CD4-positive, alpha-beta T cell treated with Interleukin-4 for 1 hour (primary cell): ENCODE results near the gene UQCRH.

ENCODE experiments used
- DNase-seq, 2 donors: peaks; one replicate each; pipeline ENCODE4 v3.0.0-alpha.2; 2020 to 2022

Gene UQCRH

GRCh38 chr1:46303038-46303871, at the start of gene UQCRH, which contains the start of gene LRRC41:
Gene UQCRH, plus strand, starts transcription at chr1:46303698. Its CDS starts 69 bp downstream, at chr1:46303767.
Gene LRRC41, minus strand, starts transcription at chr1:46303616. Its CDS starts 294 bp downstream, at chr1:46303322.
- DNase-seq: peak; percentile 93 to 96

DNA sequence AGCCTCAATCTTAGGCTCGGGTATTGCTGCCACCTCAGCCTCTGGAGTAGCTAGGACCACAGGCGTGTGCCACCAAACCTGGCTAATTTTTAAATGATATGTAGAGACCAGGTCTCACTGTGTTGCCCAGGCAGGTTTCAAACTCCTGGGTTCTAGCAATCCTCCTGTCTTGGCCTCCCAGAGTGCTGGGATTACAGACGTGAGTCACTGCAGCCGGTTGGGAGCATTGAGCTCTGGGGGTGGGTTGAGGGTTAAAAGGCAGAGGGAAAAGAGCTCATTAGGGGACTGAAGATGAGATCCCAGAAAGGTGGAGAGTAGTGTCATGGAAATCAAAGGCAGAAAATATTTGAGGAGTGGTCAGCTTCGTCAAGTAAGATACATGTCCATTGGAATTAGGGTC, 48.8 kb upstream of the UQCRH start:
- DNase-seq: no peak

DNA sequence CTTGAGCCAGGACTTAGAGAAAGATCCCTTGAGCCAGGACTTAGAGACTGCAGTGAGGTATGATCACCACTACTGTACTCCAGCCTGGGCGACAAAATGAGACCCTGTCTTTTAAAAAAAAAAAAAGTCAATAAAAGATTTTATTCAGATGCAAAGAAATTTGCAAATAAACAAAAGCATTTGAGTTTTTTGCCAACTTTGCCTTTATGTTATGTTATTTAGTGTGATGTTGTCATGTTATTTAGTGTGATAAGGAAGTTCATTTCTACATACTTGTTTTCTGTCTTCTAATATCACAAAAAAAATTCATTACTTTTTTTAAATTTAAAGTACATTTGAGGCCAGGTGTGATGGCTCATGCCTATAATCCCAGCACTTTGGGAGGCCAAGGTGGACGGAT, 47.0 kb upstream of the UQCRH start:
- DNase-seq: no peak

- DNase-seq: no peak
These were observed 41.0 kb upstream of the UQCRH start for GRCh38 chr1:46262508-46262907.

DNA sequence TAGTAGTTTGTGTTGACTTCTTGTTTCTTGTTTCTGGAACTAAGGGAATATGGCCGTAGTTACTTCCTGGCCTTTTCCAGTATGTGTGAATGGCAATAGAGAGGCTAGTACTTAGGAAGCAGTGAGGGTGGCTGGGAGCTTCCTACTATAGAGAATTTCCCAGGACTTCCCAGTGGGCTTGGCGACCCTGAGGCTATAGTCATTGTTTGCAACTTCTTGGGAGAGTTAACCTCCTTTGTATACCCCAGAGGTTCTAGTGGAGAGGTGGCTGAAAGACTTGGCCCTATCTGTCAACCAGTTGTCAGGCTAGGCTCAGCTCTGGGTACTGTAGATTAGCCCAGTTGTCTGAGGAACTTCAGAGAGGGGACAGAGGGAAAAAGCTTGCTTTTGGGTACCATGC, 40.4 kb upstream of the UQCRH start:
- no peak for DNase-seq

DNA sequence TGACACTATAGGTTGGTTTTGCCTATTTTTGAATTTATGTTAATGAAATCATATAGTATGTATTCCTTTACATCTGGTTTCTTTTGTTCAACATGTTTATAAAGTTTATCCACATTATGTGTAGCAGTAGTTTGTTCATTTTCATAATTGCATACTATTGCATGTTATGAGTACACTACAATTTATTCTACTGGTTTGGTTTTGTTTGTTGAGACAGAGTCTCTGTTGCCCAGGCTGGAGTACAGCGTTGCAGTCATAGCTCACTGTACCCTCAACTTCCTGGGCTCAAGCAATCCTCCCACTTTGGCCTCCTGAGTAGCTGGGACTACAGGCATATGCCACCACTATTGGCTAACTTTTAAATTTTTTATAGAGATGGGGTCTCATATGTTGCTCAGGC, 34.9 kb upstream of the UQCRH start:
- no peak for DNase-seq

GRCh38 chr1:46274225-46275029, 29.1 kb upstream of the UQCRH start:
- DNase-seq: no peak

DNA sequence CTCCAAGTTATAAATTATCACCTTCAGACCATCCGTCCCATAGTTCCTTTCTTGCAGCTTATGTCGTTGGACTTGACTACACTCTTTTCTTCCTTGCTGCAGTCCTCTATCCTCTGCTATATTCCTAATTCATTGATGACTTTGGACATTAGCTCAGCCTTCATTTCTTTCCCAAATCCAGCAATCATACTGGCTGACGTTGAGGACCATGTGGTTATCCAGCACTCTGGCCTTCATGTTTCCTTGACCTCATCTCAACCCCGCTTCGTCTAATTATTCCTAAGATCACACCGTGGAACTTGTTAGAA, 28.5 kb upstream of the UQCRH start:
- DNase-seq: no peak

DNA sequence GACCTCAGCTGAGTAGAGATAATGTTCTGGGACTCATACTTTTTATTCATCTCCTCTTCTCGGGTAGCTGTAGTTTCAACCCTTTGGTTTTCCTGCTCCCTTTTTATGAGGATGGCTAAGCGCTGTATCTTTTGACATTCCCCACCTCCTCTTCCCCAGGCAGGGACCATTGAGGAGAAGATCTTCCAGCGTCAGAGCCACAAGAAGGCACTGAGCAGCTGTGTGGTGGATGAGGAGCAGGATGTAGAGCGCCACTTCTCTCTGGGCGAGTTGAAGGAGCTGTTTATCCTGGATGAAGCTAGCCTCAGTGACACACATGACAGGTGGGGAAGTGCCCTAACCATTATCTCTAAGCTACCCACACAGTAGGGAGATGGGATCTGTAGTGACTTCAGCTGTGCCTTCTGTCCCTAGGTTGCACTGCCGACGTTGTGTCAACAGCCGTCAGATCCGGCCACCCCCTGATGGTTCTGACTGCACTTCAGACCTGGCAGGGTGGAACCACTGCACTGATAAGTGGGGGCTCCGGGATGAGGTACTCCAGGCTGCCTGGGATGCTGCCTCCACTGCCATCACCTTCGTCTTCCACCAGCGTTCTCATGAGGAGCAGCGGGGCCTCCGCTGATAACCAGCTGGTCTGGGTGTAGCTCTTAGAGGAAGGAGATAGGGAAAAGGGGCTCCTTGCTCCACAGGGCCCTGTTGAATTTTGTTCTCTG, 25.7 kb upstream of the UQCRH start:
- DNase-seq: no peak

DNA sequence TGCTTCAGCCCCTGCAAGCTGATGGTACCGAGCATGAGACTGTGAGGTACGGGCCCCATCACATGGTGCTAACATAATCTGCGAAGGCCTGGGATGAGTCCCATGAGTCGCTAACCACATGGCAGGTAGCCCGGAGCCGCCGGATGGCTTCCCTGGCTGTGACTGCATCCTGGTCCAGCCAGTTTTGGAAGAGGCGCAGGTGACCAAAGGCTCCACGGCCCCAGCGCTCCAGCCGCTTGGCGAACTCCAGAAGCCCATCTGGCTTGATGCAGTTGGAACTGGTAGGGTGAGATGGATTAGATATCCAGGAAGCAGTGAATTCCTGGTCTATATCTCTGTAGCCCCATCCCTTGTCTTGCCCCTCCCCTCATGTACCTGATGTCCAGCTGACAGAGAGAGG, 24.7 kb upstream of the UQCRH start:
- DNase-seq: no peak

DNA sequence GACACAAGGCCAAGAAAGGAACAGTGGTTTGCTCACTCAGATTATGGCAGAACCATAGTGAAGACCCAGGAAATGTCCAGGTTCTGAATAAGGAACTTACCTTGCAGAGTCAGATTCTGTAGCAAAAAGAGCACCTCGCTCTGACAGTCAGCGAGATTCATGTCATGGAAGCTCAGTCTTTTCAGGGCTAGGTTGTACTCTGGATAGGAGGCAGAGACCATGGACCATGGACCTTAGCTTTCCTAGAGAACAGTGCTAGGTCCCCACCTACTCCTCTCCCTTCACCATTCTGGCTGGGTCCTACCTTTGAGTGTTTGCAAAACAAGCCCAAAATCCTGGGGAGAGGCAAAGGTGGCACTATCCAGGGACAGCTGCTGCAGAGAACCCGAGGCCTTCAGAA, 23.4 kb upstream of the UQCRH start:
- no peak for DNase-seq

- no peak for DNase-seq
These were observed 22.5 kb upstream of the UQCRH start for GRCh38 chr1:46281021-46281420.

- DNase-seq: no peak
These were observed 19.4 kb upstream of the UQCRH start for GRCh38 chr1:46284058-46284457.

- DNase-seq: no peak
These were observed 18.6 kb upstream of the UQCRH start for GRCh38 chr1:46284597-46285564.

- peak in 1 of 2 donors; percentile 7 for DNase-seq
These were observed 17.6 kb upstream of the UQCRH start for GRCh38 chr1:46285730-46286477.

DNA sequence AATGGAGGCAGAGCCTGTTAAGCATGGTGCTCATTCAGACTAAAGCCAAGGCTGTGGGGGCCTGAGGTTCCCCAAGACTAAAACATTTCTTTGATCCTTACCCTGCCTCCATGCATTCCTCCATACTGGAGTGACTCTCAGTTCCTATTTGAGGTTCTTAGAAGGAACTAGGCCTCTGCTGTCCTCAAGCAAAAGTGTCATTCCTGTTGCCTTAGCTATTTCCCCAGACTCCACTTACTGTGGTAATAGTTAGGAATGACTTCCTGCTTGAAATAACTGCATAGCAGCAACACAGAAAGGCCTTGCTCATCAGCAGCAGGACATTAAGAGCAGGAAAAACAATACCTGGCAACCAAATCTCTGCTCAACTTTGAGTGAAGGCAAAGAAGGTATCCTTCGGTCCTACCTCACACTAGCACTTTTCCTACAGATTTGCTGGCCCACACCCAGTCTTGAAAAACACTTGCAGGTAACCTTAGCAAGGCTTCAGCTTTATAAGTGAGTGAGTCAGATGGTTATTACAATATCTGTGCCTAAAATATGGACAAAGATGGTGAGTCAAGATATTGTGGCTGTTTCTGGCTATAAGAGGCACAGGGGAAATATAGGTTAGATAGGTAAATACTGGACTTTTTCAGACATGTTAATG, 14.9 kb upstream of the UQCRH start:
- no peak for DNase-seq

DNA sequence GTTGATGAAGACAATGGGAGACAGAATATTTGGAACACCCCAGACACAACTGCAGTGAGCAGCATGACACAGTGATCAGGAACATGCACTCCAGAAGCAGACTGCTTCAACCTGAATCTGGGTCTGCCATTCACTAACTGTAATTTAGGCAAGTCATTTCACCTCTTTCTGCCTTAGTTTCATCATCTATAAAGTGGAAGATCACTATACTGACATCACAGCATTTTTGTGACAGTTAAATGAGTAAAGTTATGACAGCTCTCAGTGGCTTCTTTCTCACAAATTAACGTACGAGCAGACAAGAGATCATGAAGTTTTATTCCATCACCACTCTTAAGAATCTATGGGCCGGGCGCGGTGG, 14.4 kb upstream of the UQCRH start:
- no peak for DNase-seq

DNA sequence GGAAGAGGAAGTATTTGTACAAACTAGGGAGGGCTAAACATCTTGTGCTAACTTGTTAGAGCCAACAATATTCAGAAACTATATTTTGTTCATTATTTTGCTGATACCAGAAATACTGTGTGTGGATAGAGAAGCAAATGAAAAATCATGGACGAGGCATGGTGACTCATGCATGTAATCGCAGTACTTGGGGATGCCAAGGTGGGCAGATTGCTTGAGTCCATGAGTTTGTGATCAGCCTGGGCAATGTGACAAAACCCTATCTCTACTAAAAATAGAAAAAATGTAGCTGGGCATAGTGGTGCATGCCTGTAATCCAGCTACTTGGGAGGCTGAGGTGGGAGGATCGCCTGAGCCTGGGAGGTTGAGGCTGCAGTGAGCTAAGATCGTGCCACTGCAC, 13.5 kb upstream of the UQCRH start:
- DNase-seq: no peak

DNA sequence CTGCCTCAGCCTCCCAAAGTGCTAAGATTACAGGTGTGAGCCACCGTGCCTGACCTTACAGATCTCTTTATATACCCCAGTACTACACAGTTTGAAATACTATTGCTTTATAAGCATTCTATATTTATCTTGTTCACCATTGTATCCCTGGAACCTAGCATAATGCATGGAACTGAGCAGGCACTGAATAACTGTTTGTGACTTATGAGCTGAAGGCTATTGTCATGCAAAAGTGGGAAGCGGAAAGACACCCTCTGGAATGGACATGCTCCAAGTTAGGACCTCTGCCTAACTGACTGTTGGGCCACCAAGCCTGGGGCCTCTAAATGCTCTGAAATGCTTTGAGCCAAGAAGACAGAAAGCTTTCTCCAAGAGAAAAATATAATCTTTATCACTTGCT, 8.2 kb upstream of the UQCRH start:
- DNase-seq: no peak

DNA sequence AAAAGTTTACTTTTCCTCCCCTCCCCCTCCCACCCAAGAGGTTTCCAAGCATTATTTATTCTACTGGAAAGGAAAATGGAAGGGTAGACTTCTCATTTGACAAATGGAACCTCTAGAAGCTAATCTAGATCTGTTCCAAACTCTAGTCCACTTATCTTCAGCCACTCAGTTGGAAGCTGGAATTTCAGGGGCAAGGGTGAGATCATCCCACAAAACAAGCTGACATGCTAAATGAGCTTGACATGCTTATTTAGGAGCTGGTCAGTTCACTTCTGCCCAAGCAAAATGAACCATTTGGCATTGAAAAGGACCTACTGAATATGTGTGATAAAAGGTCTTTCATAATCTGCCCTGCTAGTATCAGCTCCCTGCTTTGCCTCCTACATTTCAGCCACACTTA, 5.1 kb upstream of the UQCRH start:
- no peak for DNase-seq
